SIG-M5 treated with dmso at 0.1 percent for 504 hours (cell line): ENCODE data around the gene ANO7.

ENCODE experiments used
- DNase-seq: peaks from one replicate; lab custom pipeline; 2025; ENCODE audit not compliant: unreplicated experiment; lab: John Stamatoyannopoulos, UW

The ANO7 gene

GRCh38 chr2:241157841-241158545 lies 30.5 kb upstream of the ANO7 start:
- no peak for DNase-seq

GRCh38 chr2:241158546-241158900 lies 30.0 kb upstream of the ANO7 start:
- no peak for DNase-seq

GRCh38 chr2:241159116-241159515 lies 29.4 kb upstream of the ANO7 start:
- no peak for DNase-seq

GRCh38 chr2:241160318-241160717 lies 28.2 kb upstream of the ANO7 start:
- DNase-seq: no peak

GRCh38 chr2:241161646-241162281 lies 26.7 kb upstream of the ANO7 start:
- no peak for DNase-seq

GRCh38 chr2:241163601-241164118 lies 24.8 kb upstream of the ANO7 start:
- no peak for DNase-seq

- DNase-seq: no peak
Measured at GRCh38 chr2:241168366-241168765, 20.1 kb upstream of the ANO7 start.

- DNase-seq: no peak
Measured at GRCh38 chr2:241173557-241173956, 14.9 kb upstream of the ANO7 start.

GRCh38 chr2:241177526-241178334 lies 10.7 kb upstream of the ANO7 start:
- no peak for DNase-seq

GRCh38 chr2:241178961-241179360 lies 9.5 kb upstream of the ANO7 start:
- no peak for DNase-seq

GRCh38 chr2:241179899-241180298 lies 8.6 kb upstream of the ANO7 start:
- DNase-seq: no peak

GRCh38 chr2:241180495-241180894 lies 8.0 kb upstream of the ANO7 start:
- DNase-seq: no peak

GRCh38 chr2:241182126-241182525 lies 6.4 kb upstream of the ANO7 start:
- no peak for DNase-seq

- no peak for DNase-seq
Measured at GRCh38 chr2:241182531-241183133, 5.8 kb upstream of the ANO7 start.

- no peak for DNase-seq
Measured at GRCh38 chr2:241183221-241183620, 5.3 kb upstream of the ANO7 start.

GRCh38 chr2:241184901-241185300 lies 3.6 kb upstream of the ANO7 start:
- no peak for DNase-seq

GRCh38 chr2:241185961-241186360 lies 2.5 kb upstream of the ANO7 start:
- no peak for DNase-seq

- DNase-seq: no peak
Measured at GRCh38 chr2:241187101-241187917, 1.2 kb upstream of the ANO7 start.

- no peak for DNase-seq
Measured at GRCh38 chr2:241187918-241188234, 601 bp upstream of the ANO7 start.

- DNase-seq: no peak
Measured at GRCh38 chr2:241189093-241189855, 797 bp downstream of the ANO7 start.
